IMR-90 (cell line): ENCODE measurements around the gene C17orf107. TPM values are rescaled to one million over a fixed set of nuclear protein-coding genes. Genes with fewer than 3 reads are reported as not detected.

Experiments used
- ATAC-seq: fragments of 200-7000 bp; cut with Tn5 transposase; 2 replicates; pipeline ENCODE4 v1.9.1; 2020; ENCODE audit warnings: low read depth, mild to moderate bottlenecking, moderate library complexity
- BruUV-seq: library from RNA; stranded (reverse); fragments of 400-500 nt; replicated peaks from 2 replicates; lab custom pipeline; 2021; lab: Mats Ljungman, UMichigan
- CTCF ChIA-PET: fragments of 300-600 bp; formaldehyde crosslinking; extraction: SDS; loops from one replicate; lab custom pipeline; 2021; ENCODE audit warnings: antibody characterized with exemption; lab: Yijun Ruan, JAX
- POLR2A ChIA-PET: fragments of 300-600 bp; sonication (Branson Sonifier 250); formaldehyde crosslinking; loops from one replicate; lab custom pipeline; 2022; ENCODE audit warnings: antibody characterized with exemption; ENCODE audit not compliant: unreplicated experiment; lab: Charles Lee
- DNase-seq: peaks from one replicate; pipeline ENCODE4 v3.0.0; 2013
- H2AFZ ChIP-seq: replicated peaks from 2 replicates; pipeline ENCODE3; 2013; ENCODE audit warnings: low read length, mild to moderate bottlenecking; ENCODE audit not compliant: poor library complexity
- H2AK5ac ChIP-seq: 2 replicates; pipeline ENCODE4 v1.6.1; 2013; ENCODE audit warnings: low read depth, low read length, inconsistent platforms
- H2AK9ac ChIP-seq: replicated peaks from 2 replicates; pipeline ENCODE3; 2013; ENCODE audit warnings: mild to moderate bottlenecking, low read depth, low read length, moderate library complexity; ENCODE audit not compliant: poor library complexity
- H2BK120ac ChIP-seq: 2 replicates; pipeline ENCODE4 v1.6.1; 2013; ENCODE audit warnings: low read depth, low read length, inconsistent platforms
- H2BK15ac ChIP-seq: 3 replicates; pipeline ENCODE4 v1.6.1; 2013; ENCODE audit warnings: low read depth, low read length, inconsistent platforms
- H2BK20ac ChIP-seq: 2 replicates; pipeline ENCODE4 v1.6.1; 2013; ENCODE audit warnings: low read depth, mild to moderate bottlenecking, inconsistent platforms, low read length, moderate library complexity
- H2BK5ac ChIP-seq: 2 replicates; pipeline ENCODE4 v1.6.1; 2013; ENCODE audit warnings: mild to moderate bottlenecking, low read depth, low read length, inconsistent platforms; ENCODE audit not compliant: poor library complexity, severe bottlenecking
- H3K14ac ChIP-seq: replicated peaks from 2 replicates; pipeline ENCODE4 v1.6.1; 2013; ENCODE audit warnings: low read depth, low read length, inconsistent platforms
- H3K18ac ChIP-seq: 2 replicates; pipeline ENCODE4 v1.6.1; 2013; ENCODE audit warnings: low read depth, low read length, control low read depth
- H3K23ac ChIP-seq: 2 replicates; pipeline ENCODE4 v1.6.1; 2013; ENCODE audit warnings: low read depth, low read length, inconsistent platforms
- H3K27ac ChIP-seq: 2 replicates; pipeline ENCODE4 v1.5.1; 2013; ENCODE audit warnings: mild to moderate bottlenecking, control low read depth, low read length; ENCODE audit not compliant: insufficient read depth
- H3K27me3 ChIP-seq: 2 replicates; pipeline ENCODE4 v1.6.1; 2013; ENCODE audit warnings: low read length; ENCODE audit not compliant: control insufficient read depth, insufficient read depth
- H3K36me3 ChIP-seq: 2 replicates; pipeline ENCODE4 v1.6.1; 2013; ENCODE audit warnings: low read length, mixed read lengths; ENCODE audit not compliant: control insufficient read depth, insufficient read depth
- H3K4ac ChIP-seq: 2 replicates; pipeline ENCODE4 v1.6.1; 2013; ENCODE audit warnings: low read depth, low read length, inconsistent platforms
- H3K4me1 ChIP-seq: 2 replicates; pipeline ENCODE4 v1.6.1; 2013; ENCODE audit warnings: low read length, mixed read lengths; ENCODE audit not compliant: control insufficient read depth, insufficient read depth
- H3K4me2 ChIP-seq: 2 replicates; pipeline ENCODE4 v1.6.1; 2013; ENCODE audit warnings: low read depth, mild to moderate bottlenecking, control low read depth, low read length, moderate library complexity
- H3K4me3 ChIP-seq: 2 replicates; pipeline ENCODE4 v1.5.1; 2013; ENCODE audit warnings: low read depth, mild to moderate bottlenecking, control low read depth, low read length, moderate library complexity; ENCODE audit not compliant: insufficient read depth
- H3K56ac ChIP-seq: 2 replicates; pipeline ENCODE4 v1.6.1; 2013; ENCODE audit warnings: low read length, inconsistent platforms; ENCODE audit not compliant: insufficient read depth; ENCODE audit errors: extremely low read depth
- H3K79me1 ChIP-seq, 2 experiments: 2 replicates each; pipeline ENCODE4 v1.6.1; 2013; ENCODE audit warnings: low read length in 2 of 2, inconsistent platforms in 1 of 2, low read depth in 1 of 2
- H3K9ac ChIP-seq: 2 replicates; pipeline ENCODE4 v1.6.1; 2013; ENCODE audit warnings: low read depth, low read length, control low read depth
- H3K9me1 ChIP-seq: 2 replicates; pipeline ENCODE4 v1.6.1; 2013; ENCODE audit warnings: low read length, inconsistent platforms; ENCODE audit not compliant: insufficient read depth
- H3K9me3 ChIP-seq: 2 replicates; pipeline ENCODE4 v1.6.1; 2013; ENCODE audit warnings: low read length; ENCODE audit not compliant: control insufficient read depth, insufficient read depth
- H4K20me1 ChIP-seq: 2 replicates; pipeline ENCODE4 v1.6.1; 2013; ENCODE audit warnings: low read length, inconsistent platforms; ENCODE audit not compliant: insufficient read depth
- H4K5ac ChIP-seq: 2 replicates; pipeline ENCODE4 v1.6.1; 2013; ENCODE audit warnings: mild to moderate bottlenecking, low read depth, low read length, control low read depth
- H4K8ac ChIP-seq, 2 experiments: 2 replicates each; pipeline ENCODE4 v1.6.1; 2013; ENCODE audit warnings: low read depth in 2 of 2, low read length in 2 of 2, control low read depth in 1 of 2, inconsistent platforms in 1 of 2
- H4K91ac ChIP-seq: 2 replicates; pipeline ENCODE4 v1.6.1; 2013; ENCODE audit warnings: low read depth, low read length, inconsistent platforms; ENCODE audit not compliant: insufficient read depth
- MAZ ChIP-seq: IDR thresholded peaks from 2 replicates; pipeline ENCODE4 v1.6.1; 2012; ENCODE audit warnings: low read depth, mild to moderate bottlenecking, low read length, improper control_type of control experiment, moderate library complexity, borderline replicate concordance
- POLR2A ChIP-seq: IDR thresholded peaks from 2 replicates; pipeline ENCODE4 v1.6.1; 2012; ENCODE audit warnings: mild to moderate bottlenecking, low read depth, low read length
- WGBS, 2 experiments: methylation state at CpG; one replicate each; pipeline versions ENCODE4 v1.1.5 to v1.1.7; 2013; ENCODE audit warnings: missing lambda C conversion rate in 2 of 2; ENCODE audit not compliant: insufficient read length in 1 of 2; ENCODE audit errors: extremely low coverage in 2 of 2; 5-methylcytosine and 5-hydroxymethylcytosine counted together
- dilution Hi-C: fragments of 300-500 bp; cut with HindIII; formaldehyde crosslinking; loops from one replicate; pipeline ENCODE4 v1.14.3; 2018; ENCODE audit warnings: low sequenced_read_pairs; ENCODE audit not compliant: unreplicated experiment
- in situ Hi-C: fragments of 300-500 bp; cut with MboI; formaldehyde crosslinking; loops from 3 replicates; pipeline ENCODE4 v1.14.3; 2019; ENCODE audit warnings: low sequenced_read_pairs, inconsistent platforms, mixed read lengths
- intact Hi-C: fragments of 100-400 bp; cut with micrococcal nuclease; formaldehyde crosslinking; loops from 2 replicates; pipeline ENCODE4 v1.10.0; 2022
- polyA plus RNA-seq, 3 experiments: library from polyadenylated mRNA; depleted of rRNA; stranded (reverse); fragments of >200 nt; gene quantifications; 2 replicates each; pipeline ENCODE4 v1.2.3, GENCODE V29; 2012; ENCODE audit warnings: low replicate concordance in 1 of 3
- total RNA-seq: library from RNA; depleted of rRNA; stranded (reverse); fragments of >200 nt; gene quantifications from 2 replicates; pipeline ENCODE4 v1.2.3, GENCODE V29; 2012

C17orf107 gene
- total and polyA plus RNA-seq, 2 of the 4 experiments (the other 2 are of a cell fraction): 0.54 to 0.82 TPM

DNA sequence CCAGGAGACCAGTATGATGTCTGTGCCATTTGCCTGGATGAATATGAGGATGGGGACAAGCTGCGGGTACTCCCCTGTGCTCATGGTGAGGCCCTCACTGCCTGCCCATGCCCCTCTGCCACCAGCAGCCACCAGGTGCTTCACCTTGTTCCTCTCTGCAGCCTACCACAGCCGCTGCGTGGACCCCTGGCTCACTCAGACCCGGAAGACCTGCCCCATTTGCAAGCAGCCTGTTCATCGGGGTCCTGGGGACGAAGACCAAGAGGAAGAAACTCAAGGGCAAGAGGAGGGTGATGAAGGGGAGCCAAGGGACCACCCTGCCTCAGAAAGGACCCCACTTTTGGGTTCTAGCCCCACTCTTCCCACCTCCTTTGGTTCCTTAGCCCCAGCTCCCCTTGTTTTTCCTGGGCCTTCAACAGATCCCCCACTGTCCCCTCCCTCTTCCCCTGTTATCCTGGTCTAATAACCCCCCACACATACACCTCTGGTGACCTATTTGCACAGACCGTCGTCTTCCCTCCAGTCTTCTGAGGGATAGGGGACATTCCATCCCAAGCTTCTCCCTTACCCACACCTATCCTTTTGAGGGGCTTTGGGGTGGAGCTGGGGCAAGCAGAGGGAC lies 45.3 kb downstream of the C17orf107 start:
- peak; percentile 30; the same call in 1 of the 2 replicates for TF ChIP-seq POLR2A
- TF ChIP-seq MAZ: no peak
- peak overlapping the region; percentile 77 for H2AK5ac ChIP-seq
- no peak overlapping the region for H4K91ac ChIP-seq
- peaks cover 12 to 44% of the 10 kb centered on the region in 2 experiments; a peak in 3 of 4 replicates for H3K79me1 ChIP-seq
- no peak for DNase-seq
- CTCF ChIA-PET: no interaction called here
- H3K18ac ChIP-seq: no peak overlapping the region
- peak overlapping the region; percentile 20; the same call in 1 of the 2 replicates for H3K9ac ChIP-seq
- peak overlapping the region; percentile 26; the same call in 1 of the 2 replicates for H3K56ac ChIP-seq
- no peak overlapping the region for H2BK120ac ChIP-seq
- peak overlapping the region; percentile 42; the same call in 1 of the 2 replicates for H3K14ac ChIP-seq
- no peaks in the 10 kb centered on the region for H3K27me3 ChIP-seq
- no peak overlapping the region for H4K5ac ChIP-seq
- no CpG with 5 or more reads among the region's 8 CpGs for WGBS, 2 experiments
- TSS peak; percentile 68 for BruUV-seq
- H2BK15ac ChIP-seq: no peak overlapping the region
- ATAC-seq: no peak
- peaks cover 41% of the 10 kb centered on the region for H3K36me3 ChIP-seq
- H3K9me1 ChIP-seq: peaks cover 7% of the 10 kb centered on the region; the same call in 1 of the 2 replicates
- peak overlapping the region in 1 of 2 experiments; percentile 21; a peak in 2 of 4 replicates for H4K8ac ChIP-seq
- peak overlapping the region; percentile 64 for H3K4ac ChIP-seq
- no peak overlapping the region for H2AFZ ChIP-seq
- intact Hi-C loops (no loop called here), dilution Hi-C loops (no loop called here), in situ Hi-C loops (no loop called here)
- H3K27ac ChIP-seq: peak overlapping the region; percentile 42
- peaks cover 12% of the 10 kb centered on the region for H3K4me1 ChIP-seq
- POLR2A ChIA-PET: interaction anchor here (0.7 to 2.2 kb wide), 3 partner anchors 23 to 52 kb away, joined by 3 to 6 read pairs (median 4); partner anchors contain the start of genes CAMTA2, INCA1 and SPAG7
- H3K4me3 ChIP-seq: no peak overlapping the region
- peak overlapping the region; percentile 47 for H2BK5ac ChIP-seq
- peaks cover 66% of the 10 kb centered on the region for H4K20me1 ChIP-seq
- peak overlapping the region; percentile 53 for H2AK9ac ChIP-seq
- H3K4me2 ChIP-seq: peak overlapping the region; percentile 6; the same call in 1 of the 2 replicates
- H2BK20ac ChIP-seq: no peak overlapping the region
- 0 out of 2 replicates have a peak overlapping the region, but pooled peaks have one; percentile 41 for H3K23ac ChIP-seq
- no peaks in the 10 kb centered on the region for H3K9me3 ChIP-seq
